ENCODE data around the gene MTMR10.

DNA sequence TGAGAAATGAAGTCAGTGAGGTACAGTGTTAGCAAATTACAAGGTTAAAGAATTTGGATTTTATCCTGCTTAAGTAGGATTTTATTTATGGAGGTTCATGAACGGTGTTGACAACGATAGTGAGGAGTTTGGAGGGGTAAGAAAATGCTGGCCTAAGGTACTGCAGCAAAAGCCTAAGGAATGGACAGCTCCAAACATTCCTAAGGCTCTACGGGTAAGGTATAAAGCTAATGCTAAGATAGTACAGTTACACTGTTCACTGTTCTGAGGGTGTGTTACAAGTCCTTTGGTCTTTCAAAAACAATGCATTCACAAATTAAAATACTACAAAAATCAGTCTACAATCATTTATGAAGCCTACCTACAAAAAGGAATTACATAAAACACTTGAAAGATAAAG lies 7.3 kb downstream of the MTMR10 start:
- TF ChIP-seq, protein P1, sequence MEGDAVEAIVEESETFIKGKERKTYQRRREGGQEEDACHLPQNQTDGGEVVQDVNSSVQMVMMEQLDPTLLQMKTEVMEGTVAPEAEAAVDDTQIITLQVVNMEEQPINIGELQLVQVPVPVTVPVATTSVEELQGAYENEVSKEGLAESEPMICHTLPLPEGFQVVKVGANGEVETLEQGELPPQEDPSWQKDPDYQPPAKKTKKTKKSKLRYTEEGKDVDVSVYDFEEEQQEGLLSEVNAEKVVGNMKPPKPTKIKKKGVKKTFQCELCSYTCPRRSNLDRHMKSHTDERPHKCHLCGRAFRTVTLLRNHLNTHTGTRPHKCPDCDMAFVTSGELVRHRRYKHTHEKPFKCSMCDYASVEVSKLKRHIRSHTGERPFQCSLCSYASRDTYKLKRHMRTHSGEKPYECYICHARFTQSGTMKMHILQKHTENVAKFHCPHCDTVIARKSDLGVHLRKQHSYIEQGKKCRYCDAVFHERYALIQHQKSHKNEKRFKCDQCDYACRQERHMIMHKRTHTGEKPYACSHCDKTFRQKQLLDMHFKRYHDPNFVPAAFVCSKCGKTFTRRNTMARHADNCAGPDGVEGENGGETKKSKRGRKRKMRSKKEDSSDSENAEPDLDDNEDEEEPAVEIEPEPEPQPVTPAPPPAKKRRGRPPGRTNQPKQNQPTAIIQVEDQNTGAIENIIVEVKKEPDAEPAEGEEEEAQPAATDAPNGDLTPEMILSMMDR (IDR thresholded peaks at IDR 0.05; ENCODE audit: low read length), result no peak
- no peak for TF ChIP-seq EZH2phosphoT487 (IDR thresholded peaks at IDR 0.05; ENCODE audit: low read length)
